ENCODE measurements around the gene SHISA2.

SHISA2 gene

DNA sequence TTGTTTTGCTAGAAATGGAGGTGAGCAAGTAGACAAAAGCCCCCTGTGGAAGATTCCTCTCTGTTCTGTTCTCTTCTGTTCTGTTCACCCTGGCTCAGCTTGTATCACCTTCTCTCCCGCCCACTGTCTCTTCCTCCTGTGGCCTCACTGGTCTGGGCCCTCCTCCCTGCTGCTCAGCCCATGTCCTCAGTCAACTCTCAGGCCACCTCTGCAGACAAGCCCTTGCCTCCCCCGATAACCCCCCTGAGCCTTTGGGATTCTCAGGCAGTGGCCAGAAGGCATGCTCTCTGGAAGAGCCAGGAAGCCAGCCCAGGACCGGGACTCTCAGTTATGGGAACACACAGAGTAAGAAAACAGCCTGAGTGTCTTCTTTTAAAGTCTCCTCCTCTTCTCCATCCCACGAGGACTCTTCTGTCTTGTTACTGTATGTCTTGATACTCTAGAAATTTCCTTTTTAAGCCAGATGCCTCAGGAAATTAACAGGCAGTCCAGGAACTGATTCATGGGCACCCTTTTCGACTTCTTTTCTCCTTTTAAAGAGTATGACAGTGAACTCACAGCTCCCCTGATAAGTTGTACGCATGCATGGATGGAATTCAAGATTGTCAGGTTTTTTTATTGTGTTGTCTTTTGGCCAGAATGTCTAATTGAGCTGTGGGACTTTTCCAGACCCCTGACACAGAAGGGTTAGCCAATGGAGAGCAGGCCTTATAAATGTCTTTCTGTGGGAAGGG is 33.7 kb downstream of the SHISA2 start:
- no peak for DNase-seq (ENCODE audit: low read depth in 3 of 3)

DNA sequence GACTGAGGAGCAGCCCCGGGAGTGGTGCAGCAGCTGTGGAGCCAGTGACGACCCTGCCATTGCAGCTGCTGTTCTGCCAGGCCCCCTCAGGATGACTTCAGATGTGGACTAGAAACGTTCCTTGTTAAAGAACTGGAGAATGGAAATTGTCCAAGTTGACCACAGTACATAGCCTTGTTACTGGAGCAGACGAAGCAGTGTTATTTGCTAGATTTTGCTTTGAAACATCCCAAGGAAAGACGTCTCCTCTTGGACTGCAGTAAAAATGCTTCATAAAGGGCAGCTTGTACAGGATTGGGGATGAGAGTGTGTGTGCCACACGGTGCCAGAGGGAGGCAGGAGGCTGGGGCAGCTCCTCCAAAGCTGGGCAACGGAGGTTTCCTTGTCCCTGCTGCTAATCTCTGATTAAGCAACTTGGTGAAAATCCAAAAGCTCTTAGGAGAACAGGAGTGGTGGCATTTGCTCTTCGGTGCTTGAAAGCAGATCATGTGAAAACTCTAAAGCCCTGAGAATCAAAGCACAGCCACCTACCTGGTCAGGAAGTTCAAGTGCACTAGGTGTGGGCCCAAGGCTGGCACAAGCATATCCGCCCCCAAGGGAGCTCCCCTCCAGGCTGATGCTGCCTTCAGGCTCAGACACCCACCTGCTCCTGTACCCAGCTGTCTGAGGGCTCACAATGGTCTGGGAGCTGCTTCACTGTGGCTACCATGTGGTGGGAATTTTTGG is 34.5 kb downstream of the SHISA2 start:
- no peak for DNase-seq (ENCODE audit: low read depth in 3 of 3)

DNA sequence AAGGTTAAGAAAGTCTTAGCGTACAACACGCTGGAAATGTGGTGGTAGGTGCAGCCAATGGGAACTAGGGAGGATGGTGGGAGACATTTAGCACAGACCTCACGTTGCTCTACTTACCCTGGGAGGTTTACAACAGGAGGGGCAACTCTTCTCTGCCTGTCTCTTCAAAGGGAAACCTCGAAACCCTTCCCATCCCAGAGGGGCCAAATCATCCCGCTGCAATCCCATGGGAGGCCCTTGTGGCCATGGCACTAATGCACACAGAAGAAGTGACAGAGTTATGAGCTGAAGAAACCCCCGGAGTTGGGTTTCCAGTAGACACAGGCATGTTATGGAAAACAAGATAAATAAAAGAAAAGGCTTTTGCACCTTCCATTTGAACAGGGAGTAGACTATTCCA is 35.6 kb downstream of the SHISA2 start:
- no peak for DNase-seq (ENCODE audit: low read depth in 3 of 3)

DNA sequence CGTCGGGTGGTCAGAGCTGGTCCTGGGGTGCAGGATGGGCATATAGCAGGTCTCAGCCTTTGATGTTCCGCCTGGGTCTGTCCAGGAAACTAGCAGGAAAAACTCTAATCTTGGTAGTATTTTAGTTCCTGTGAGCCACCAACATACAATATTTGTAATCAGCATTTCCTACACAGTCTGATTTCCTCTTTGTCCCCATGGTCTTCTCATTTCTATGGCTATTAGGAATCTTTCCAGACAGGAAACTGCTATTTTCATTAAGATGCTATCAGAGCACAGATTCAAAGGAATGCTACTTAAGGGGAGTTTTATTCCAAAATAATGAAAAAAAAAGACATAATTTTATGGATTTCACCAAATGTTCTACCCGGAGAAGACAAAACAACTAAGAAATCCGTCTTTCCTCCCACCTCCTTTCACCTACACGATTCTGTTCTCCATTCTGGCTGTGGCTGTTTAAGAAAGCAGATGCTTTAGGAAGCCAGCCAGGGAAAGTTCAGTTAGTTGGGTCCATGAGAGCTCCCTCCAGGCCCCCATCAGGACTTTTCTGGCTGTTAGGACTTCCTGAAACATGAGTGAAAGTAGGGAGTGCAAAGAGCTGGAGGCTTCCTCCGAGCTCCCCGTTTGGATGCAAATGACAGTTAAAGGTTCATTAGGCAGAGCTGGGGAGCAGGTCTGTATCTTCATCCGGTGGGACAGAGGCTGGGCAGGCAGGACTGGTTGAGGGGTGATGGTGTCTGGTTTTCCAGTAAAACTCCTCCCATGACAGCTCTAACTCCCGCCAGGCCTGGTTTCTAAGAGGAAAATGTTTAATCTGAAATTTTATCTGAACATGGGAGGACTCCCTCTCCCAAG is 36.3 kb downstream of the SHISA2 start:
- no peak for DNase-seq (ENCODE audit: low read depth in 3 of 3)

DNA sequence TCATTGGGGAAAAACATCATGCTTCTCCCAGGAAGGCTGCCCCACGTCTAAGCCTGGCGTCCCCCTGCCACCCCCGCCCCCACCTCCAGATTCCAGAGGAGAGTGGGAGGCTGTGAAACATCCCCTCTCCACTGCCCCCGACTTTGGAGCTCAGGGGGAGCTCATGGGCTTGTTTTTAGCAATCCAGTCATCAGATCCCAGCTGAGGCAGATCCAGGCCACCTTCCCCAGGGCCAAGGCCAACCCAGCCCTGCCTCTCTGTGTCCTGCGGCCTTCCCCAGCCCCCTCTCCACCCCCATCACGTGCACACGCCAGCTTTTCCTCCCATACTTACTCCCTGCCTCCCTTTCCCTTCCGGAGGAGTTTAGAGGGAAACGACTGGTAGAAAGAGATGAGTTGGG is 38.8 kb downstream of the SHISA2 start:
- DNase-seq (ENCODE audit: low read depth in 3 of 3) = no peak

DNA sequence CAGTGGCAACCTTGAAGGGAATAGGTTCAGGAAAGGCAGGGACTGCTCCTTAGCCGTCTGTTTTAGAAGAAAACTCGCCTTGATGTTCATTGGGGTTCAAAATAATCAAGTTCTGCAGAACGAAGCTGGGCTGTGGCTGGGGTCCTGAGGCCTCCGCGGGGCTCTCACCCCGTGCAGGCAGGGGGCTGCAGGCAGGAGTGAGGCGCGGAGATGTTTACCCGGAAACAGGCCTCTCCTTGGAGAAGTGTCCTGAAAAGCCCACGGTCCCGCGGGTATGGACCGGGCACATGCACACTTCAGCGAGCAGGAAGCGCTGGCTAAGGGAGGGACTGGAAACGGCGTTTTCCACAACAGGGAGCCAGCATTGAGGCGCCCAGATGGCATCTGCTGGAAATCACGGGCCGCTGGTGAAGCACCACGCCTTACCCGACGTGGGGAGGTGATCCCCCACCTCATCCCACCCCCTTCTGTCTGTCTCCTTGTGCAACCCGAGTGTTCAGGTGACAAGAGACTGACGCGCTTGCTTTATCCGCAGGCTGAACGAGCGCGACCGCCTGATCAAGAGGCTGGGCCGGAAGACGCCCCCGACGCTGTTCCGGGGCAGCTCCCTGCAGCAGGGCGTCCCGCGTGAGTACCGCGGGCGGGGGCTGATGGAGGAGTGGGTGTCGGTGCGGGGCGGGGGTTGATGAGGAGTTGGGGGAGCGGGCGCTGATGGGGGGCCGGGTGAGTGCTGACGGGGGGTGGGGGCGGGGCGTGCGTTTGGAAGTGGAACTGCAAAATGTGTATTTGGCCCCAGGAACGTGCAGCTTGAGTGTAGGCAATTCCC is 39.6 kb downstream of the SHISA2 start:
- DNase-seq (ENCODE audit: low read depth in 3 of 3) = peak; percentile 5 to 36 (median 9)

DNA sequence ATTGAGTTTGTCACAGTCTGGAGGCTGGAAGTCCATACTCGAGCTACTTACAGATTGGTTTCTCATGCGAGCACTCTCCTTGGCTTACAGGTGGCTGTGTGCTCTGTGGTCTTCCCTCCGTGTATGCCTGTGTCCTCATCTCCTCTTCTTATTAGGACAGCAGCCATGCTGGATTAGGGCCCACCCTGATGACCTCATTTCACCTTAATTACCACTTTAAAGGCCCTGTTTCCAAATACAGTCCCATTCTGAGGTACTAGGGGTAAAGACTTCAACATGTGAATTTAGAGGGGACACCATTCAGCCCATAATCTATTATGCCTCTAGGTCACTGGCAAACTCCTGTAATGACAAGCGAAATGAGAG is 40.6 kb downstream of the SHISA2 start:
- no peak for DNase-seq (ENCODE audit: low read depth in 3 of 3)

DNA sequence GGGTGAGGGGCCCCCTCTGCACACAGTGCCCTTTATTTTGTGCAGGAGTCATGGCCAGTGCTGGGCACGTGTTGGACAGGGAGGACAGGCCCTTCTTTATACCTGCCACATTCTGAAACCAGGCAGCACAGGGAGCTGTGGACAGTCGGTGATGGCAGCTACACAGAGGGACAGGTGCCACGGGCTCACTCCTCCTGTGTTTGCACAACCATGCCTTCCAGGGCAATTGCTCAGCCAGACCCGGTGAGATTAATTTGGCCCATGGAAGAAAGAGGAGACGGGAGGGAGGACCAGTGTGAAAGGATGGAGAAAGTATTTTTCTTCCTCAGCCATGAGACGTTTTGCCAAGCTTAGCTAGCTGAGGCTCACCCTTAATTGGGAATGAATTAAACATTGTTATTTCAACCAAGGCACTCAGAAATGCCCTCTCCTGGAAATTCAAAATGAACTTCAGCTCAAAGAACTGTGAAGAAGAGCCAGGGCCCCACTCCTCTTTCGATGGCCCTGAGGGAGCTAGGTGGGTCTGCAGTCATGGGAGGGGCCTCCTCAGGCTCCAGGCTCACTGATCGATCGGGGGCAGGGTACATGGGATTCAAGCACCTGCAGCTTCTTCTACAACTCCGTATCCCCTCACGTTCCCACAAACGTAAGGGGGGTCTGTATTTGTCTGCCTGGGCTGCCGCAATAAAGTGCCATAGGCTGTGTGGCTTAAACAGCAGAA is 41.2 kb downstream of the SHISA2 start:
- DNase-seq (ENCODE audit: low read depth in 3 of 3) = no peak

DNA sequence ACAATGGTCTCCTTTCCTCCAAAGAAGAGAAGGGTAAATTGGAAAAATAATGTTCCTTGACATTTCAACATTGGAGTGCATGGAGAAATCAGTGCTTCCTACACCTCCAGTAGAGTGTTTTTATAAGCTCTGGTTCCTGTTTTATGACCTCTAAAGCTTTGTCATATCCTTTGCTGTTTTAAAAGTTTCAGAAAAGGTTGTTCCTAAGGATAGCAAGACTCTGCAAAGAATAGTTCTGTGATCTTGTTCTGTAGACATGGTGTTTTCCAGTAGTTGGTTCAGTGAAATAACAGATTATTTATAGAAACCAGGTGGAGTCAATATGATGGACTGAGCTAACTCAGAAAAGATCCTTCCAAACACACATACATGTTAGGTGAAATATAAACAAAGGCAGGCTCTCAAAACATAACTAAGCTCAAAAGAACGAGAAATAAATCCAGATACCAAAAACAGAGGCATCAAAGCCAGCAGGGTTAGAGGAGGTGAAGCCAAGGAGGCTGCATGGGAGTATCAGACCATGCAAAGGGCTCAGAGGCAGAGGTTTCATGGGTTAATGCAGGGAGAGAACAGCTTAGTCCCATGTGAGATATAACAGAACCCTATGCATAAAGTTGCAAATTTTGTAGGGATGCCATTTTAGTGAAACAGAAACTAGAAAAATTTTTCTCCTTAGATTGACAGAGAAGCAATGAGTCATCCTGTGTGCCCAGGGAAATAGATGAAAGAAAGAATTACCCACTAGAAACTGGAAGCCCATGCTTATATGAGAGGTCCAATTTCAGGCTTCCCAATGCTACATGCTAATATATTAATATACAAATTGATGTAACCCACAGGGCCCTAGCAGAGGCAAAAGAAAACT is 44.3 kb downstream of the SHISA2 start:
- DNase-seq (ENCODE audit: low read depth in 3 of 3) = no peak
